ENCODE results near the gene SYPL2.

DNA sequence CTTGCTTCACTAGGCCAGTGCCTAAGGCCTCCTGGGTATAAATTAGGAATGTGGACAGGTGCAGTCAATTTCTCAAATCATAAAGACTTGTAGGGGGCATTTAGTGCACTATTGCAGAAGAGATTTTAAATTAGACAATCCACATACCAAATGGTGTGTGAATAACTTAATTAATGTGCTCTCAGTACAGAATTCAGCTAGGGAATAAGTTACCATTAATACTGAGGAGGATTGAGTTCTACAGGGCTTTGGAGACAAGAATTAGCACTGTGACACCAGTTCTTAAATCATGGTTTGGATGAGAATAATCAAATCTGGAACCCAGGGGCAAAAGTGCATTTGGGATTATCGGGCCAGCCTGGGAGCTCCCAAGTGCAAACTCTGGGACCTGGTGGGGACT lies 1.7 kb downstream of the SYPL2 start:
- TF ChIP-seq POLR2AphosphoS5 (IDR thresholded peaks at IDR 0.05; ENCODE audit: insufficient read depth, low read depth, low read length) = no peak
- TF ChIP-seq, protein P1, sequence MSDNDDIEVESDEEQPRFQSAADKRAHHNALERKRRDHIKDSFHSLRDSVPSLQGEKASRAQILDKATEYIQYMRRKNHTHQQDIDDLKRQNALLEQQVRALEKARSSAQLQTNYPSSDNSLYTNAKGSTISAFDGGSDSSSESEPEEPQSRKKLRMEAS (IDR thresholded peaks at IDR 0.05; ENCODE audit: insufficient read depth, insufficient read length) = no peak
- TF ChIP-seq, protein P2, sequence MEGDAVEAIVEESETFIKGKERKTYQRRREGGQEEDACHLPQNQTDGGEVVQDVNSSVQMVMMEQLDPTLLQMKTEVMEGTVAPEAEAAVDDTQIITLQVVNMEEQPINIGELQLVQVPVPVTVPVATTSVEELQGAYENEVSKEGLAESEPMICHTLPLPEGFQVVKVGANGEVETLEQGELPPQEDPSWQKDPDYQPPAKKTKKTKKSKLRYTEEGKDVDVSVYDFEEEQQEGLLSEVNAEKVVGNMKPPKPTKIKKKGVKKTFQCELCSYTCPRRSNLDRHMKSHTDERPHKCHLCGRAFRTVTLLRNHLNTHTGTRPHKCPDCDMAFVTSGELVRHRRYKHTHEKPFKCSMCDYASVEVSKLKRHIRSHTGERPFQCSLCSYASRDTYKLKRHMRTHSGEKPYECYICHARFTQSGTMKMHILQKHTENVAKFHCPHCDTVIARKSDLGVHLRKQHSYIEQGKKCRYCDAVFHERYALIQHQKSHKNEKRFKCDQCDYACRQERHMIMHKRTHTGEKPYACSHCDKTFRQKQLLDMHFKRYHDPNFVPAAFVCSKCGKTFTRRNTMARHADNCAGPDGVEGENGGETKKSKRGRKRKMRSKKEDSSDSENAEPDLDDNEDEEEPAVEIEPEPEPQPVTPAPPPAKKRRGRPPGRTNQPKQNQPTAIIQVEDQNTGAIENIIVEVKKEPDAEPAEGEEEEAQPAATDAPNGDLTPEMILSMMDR (IDR thresholded peaks at IDR 0.05; ENCODE audit: extremely low read depth in 1 of 2, insufficient read depth in 1 of 2, low read depth in 1 of 2, low read length in 2 of 2) = no peak
- TF ChIP-seq POLR2A (IDR thresholded peaks at IDR 0.05; ENCODE audit: low read depth, low read length) = no peak
- TF ChIP-seq EZH2 (IDR thresholded peaks at IDR 0.05; ENCODE audit: borderline replicate concordance, low read depth, low read length, severe bottlenecking) = no peak
